Motor neuron (in vitro differentiated cells): ENCODE measurements around the gene RAMACL. TPM values are rescaled to one million over a fixed set of nuclear protein-coding genes. Genes with fewer than 3 reads are reported as not detected.

Source experiments
- ATAC-seq, 8 experiments: fragments of 200-7000 bp; cut with Tn5 transposase; replicated peaks in 6 of 8; 2 replicates each; pipeline ENCODE4 v1.8.0; 2021; ENCODE audit warnings: mild to moderate bottlenecking in 8 of 8, moderate library complexity in 8 of 8
- H3K27ac ChIP-seq, 2 donors: fragments of 250-450 bp; sonication (Bioruptor Pico); 2 replicates each; pipeline ENCODE4 v1.9.0; 2021; ENCODE audit warnings: antibody characterized with exemption in 2 of 2, mild to moderate bottlenecking in 2 of 2, moderate library complexity in 1 of 2
- H3K4me1 ChIP-seq, 2 donors: fragments of 250-450 bp; sonication (Bioruptor Pico); replicated peaks in 1 of 2; 2 replicates each; pipeline ENCODE4 v1.6.1; 2021; ENCODE audit warnings: antibody characterized with exemption in 2 of 2, mild to moderate bottlenecking in 2 of 2, moderate library complexity in 1 of 2
- H3K4me3 ChIP-seq, 5 donors: fragments of 250-450 bp; sonication (Bioruptor Pico); 2 replicates each; pipeline ENCODE4 v1.9.0; 2021; ENCODE audit warnings: antibody characterized with exemption in 5 of 5, mild to moderate bottlenecking in 5 of 5, moderate library complexity in 4 of 5
- WGBS, 10 experiments: fragments of 450-650 bp; shearing (Covaris generic); methylation state at CpG; one replicate each; pipeline ENCODE4 v1.0.0; 2022; 5-methylcytosine and 5-hydroxymethylcytosine counted together
- in situ Hi-C, 9 experiments: fragments of 400-800 bp; cut with MboI; loops; one replicate each; pipeline ENCODE4 v1.15.0; 2021; ENCODE audit warnings: low sequenced_read_pairs in 9 of 9, low pct_unique_long_range_greater_than_20kb in 2 of 9; ENCODE audit not compliant: unreplicated experiment in 9 of 9
- total RNA-seq, 8 experiments: library from RNA; unstranded; fragments of 300-600 nt; gene quantifications; 2 replicates each; pipeline versions ENCODE4 v1.2.3 to v1.2.4, GENCODE V29; 2022

The RAMACL gene
- total RNA-seq, 8 experiments from 2014 or later = 0.50 to 2.7 (median 1.1) TPM

GRCh38 chr6:166573511-166574216, 12.8 kb downstream of the RAMACL start:
- H3K4me1 ChIP-seq = peaks cover 6 to 23% of the 10 kb centered on the region in 2 donors
- in situ Hi-C loops = no loop called here
- 44 to 100% (median 92%) methylated on average over 2 to 14 of the region's 18 CpGs; no CpG with 5 or more reads in 1 of the 10 experiments for WGBS, 10 experiments
- H3K27ac ChIP-seq = no peak overlapping the region
- ATAC-seq = peak in 1 of 8 experiments; percentile 12
- H3K4me3 ChIP-seq = no peak overlapping the region

- WGBS, 10 experiments = 45 to 100% (median 83%) methylated on average over 1 to 7 of the region's 18 CpGs; no CpG with 5 or more reads in 4 of the 10 experiments
- Histone ChIP-seq H3K4me1 (peaks cover 6 to 23% of the 10 kb centered on the region in 2 donors), H3K4me3 (no peak overlapping the region), H3K27ac (no peak overlapping the region)
- in situ Hi-C loops = no loop called here
- ATAC-seq = peak; percentile 26 to 90 (median 74)
Measured at GRCh38 chr6:166572370-166573261, 13.9 kb downstream of the RAMACL start.

GRCh38 chr6:166570929-166571713, 15.4 kb downstream of the RAMACL start:
- WGBS, 10 experiments = 50 to 90% (median 75%) methylated on average over 7 to 20 of the region's 22 CpGs
- Histone ChIP-seq H3K4me3 (no peak overlapping the region), H3K27ac (no peak overlapping the region), H3K4me1 (peaks cover 10 to 23% of the 10 kb centered on the region in 2 donors)
- in situ Hi-C loops = no loop called here
- ATAC-seq = peak in 1 of 8 experiments; percentile 57

- in situ Hi-C loops = no loop called here
- ATAC-seq = no peak
- Histone ChIP-seq H3K4me1 (peaks cover 10 to 34% of the 10 kb centered on the region in 2 donors), H3K27ac (no peak overlapping the region), H3K4me3 (no peak overlapping the region)
- 80 to 100% (median 92%) methylated on average over 1 to 6 of the region's 13 CpGs; no CpG with 5 or more reads in 6 of the 10 experiments for WGBS, 10 experiments
Measured at GRCh38 chr6:166569206-166569605, 17.3 kb downstream of the RAMACL start.

- Histone ChIP-seq H3K27ac (no peak overlapping the region), H3K4me3 (no peak overlapping the region), H3K4me1 (peaks cover 11 to 28% of the 10 kb centered on the region in 2 donors)
- WGBS, 10 experiments = 88 to 100% (median 100%) methylated on average over 2 to 6 of the region's 8 CpGs; no CpG with 5 or more reads in 2 of the 10 experiments
- ATAC-seq = no peak
- in situ Hi-C loops = no loop called here
Measured at GRCh38 chr6:166567813-166568212, 18.7 kb downstream of the RAMACL start.

- WGBS, 10 experiments = 14 to 96% (median 74%) methylated on average over 1 to 8 of the region's 8 CpGs; no CpG with 5 or more reads in 3 of the 10 experiments
- peak in 4 of 8 experiments; percentile 12 to 98 (median 58) for ATAC-seq
- Histone ChIP-seq H3K4me3 (no peak overlapping the region), H3K27ac (no peak overlapping the region), H3K4me1 (peaks cover 7 to 21% of the 10 kb centered on the region in 2 donors)
- in situ Hi-C loops = no loop called here
Measured at GRCh38 chr6:166567107-166567506, 19.4 kb downstream of the RAMACL start.

- in situ Hi-C loops = no loop called here
- Histone ChIP-seq H3K27ac (no peak overlapping the region), H3K4me3 (no peak overlapping the region), H3K4me1 (peaks cover 7 to 21% of the 10 kb centered on the region in 2 donors)
- WGBS, 10 experiments = 40 to 100% (median 100%) methylated on average over 1 to 9 of the region's 12 CpGs; no CpG with 5 or more reads in 2 of the 10 experiments
- no peak for ATAC-seq
Measured at GRCh38 chr6:166566026-166567011, 20.2 kb downstream of the RAMACL start.

- in situ Hi-C loops = no loop called here
- ATAC-seq = peak in 4 of 8 experiments; percentile 30 to 54 (median 44)
- 55 to 100% (median 96%) methylated on average over 1 to 10 of the region's 24 CpGs; no CpG with 5 or more reads in 1 of the 10 experiments for WGBS, 10 experiments
- peaks cover 7 to 18% of the 10 kb centered on the region in 2 donors for H3K4me1 ChIP-seq
- no peak overlapping the region for H3K27ac ChIP-seq
- no peak overlapping the region for H3K4me3 ChIP-seq
Measured at GRCh38 chr6:166565084-166565967, 21.2 kb downstream of the RAMACL start.

GRCh38 chr6:166563805-166564204, 22.7 kb downstream of the RAMACL start:
- WGBS, 10 experiments = 58 to 96% (median 80%) methylated on average over 1 to 9 of the region's 9 CpGs; no CpG with 5 or more reads in 1 of the 10 experiments
- no peak for ATAC-seq
- no peak overlapping the region for H3K27ac ChIP-seq
- H3K4me3 ChIP-seq = no peak overlapping the region
- in situ Hi-C loops = no loop called here
- peaks cover 7 to 11% of the 10 kb centered on the region in 2 donors for H3K4me1 ChIP-seq

- in situ Hi-C loops = no loop called here
- Histone ChIP-seq H3K4me1 (peaks cover 7 to 11% of the 10 kb centered on the region in 2 donors), H3K4me3 (no peak overlapping the region), H3K27ac (no peak overlapping the region)
- ATAC-seq = no peak
- WGBS, 10 experiments = 96 to 97% methylated on average over 5 to 6 of the region's 16 CpGs; no CpG with 5 or more reads in 8 of the 10 experiments
Measured at GRCh38 chr6:166563200-166563599, 23.3 kb downstream of the RAMACL start.

GRCh38 chr6:166562726-166563125, 23.8 kb downstream of the RAMACL start:
- Histone ChIP-seq H3K4me3 (no peak overlapping the region), H3K4me1 (peaks cover 7 to 11% of the 10 kb centered on the region in 2 donors), H3K27ac (no peak overlapping the region)
- ATAC-seq = no peak
- in situ Hi-C loops = no loop called here
- WGBS, 10 experiments = 92 to 97% methylated on average over 2 to 8 of the region's 9 CpGs; no CpG with 5 or more reads in 8 of the 10 experiments
